Mucosa of descending colon (tissue), 3 donors: ENCODE measurements around the gene ANK3. TPM values are rescaled to one million over a fixed set of nuclear protein-coding genes. Genes with fewer than 3 reads are reported as not detected.
A peak's percentile ranks its signal among the peaks of the same experiment; 100 is the strongest.

Experiments used
- ATAC-seq: fragments of 200-7000 bp; cut with Tn5 transposase; one replicate; pipeline ENCODE4 v1.9.1; 2020; ENCODE audit warnings: mild to moderate bottlenecking, moderate library complexity
- DNase-seq, 3 donors: peaks; one replicate each; pipeline ENCODE4 v3.0.0-alpha.2; 2020
- H3K36me3 ChIP-seq: fragments of 200-600 bp; one replicate; pipeline ENCODE4 v1.8.0; 2021; ENCODE audit warnings: low read depth, mild to moderate bottlenecking
- H3K4me1 ChIP-seq: fragments of 200-600 bp; one replicate; pipeline ENCODE4 v1.8.0; 2021; ENCODE audit warnings: low read depth, mild to moderate bottlenecking
- H3K4me3 ChIP-seq: fragments of 200-600 bp; one replicate; pipeline ENCODE4 v1.8.0; 2021; ENCODE audit warnings: mild to moderate bottlenecking
- H3K9me3 ChIP-seq: fragments of 200-600 bp; one replicate; pipeline ENCODE4 v1.8.0; 2021; ENCODE audit warnings: mild to moderate bottlenecking
- intact Hi-C, 2 donors: fragments of 100-400 bp; cut with DNase I in 1 of 2; cut with micrococcal nuclease in 1 of 2; formaldehyde crosslinking; loops; one replicate each; pipeline versions ENCODE4 v1.11.0 to v1.11.1; 2022; cut with DNase I, micrococcal nuclease
- total RNA-seq, 3 donors: library from RNA; stranded (reverse); fragmentation: NEBNext Ultra II Directional in 2 of 3; extraction: Animal tissue kit (Norgen Biotek cat#: 25700) in 2 of 3; gene quantifications; one replicate each; pipeline versions ENCODE4 v1.2.1 to v1.2.4, GENCODE V29; 2021 to 2023
- TF ChIP-seq, protein P1 (sequence below): fragments of 200-600 bp; IDR thresholded peaks from one replicate; pipeline ENCODE4 v1.8.0; 2022; ENCODE audit warnings: antibody characterized with exemption, mild to moderate bottlenecking
- donor health status: DM: no; HTN: no; CAD: no; lungs with moderate emphysema.
- donor health status: DM: no; HTN: no; CAD: no.
- donor health status: DM: no; HTN: yes; CAD: no.

ANK3 gene
- total RNA-seq, 3 donors from 2014 or later: 67.7 to 145 (median 74.0) TPM

DNA sequence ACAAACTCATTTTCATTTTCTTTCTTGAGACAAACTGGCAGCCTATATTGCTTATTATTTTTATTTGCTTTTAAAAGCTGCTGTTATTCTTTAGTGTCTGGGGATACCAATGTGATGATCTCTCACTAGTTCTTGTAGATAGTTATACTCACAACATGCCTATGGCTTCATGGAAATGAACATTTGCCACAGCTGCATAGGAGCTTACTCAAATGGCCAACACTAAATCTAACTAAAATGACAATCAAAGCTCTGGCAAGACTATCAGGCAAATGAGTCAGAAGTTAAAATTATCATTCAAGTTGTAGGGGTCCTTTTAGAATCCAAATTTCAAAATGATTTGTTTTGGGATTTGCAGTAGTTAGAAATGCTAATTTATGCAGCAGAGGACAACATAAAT is 225.9 kb downstream of the ANK3 start:
- intact Hi-C loops: no loop called here
- no peak for ATAC-seq
- no peaks in the 10 kb centered on the region for H3K4me1 ChIP-seq

DNA sequence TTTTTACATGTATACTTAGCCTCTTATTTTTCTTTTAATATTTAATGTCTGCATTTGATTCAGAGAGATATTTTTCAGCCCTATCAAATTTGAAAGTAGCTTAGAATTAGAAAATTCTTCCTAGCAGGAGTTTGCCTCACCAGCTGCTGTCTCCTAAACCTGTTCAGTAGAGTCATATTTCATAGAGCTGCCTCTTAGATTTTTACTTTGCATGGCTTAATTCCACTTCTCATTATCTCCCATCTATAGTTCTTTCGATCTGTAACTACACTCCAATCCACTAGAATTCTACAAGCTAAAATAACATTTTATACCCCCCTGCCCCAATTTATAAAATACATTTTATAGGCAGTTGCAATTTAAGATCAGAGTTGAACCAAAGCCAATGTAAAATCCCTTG is 227.0 kb downstream of the ANK3 start:
- ATAC-seq: no peak
- TF ChIP-seq, protein P1, sequence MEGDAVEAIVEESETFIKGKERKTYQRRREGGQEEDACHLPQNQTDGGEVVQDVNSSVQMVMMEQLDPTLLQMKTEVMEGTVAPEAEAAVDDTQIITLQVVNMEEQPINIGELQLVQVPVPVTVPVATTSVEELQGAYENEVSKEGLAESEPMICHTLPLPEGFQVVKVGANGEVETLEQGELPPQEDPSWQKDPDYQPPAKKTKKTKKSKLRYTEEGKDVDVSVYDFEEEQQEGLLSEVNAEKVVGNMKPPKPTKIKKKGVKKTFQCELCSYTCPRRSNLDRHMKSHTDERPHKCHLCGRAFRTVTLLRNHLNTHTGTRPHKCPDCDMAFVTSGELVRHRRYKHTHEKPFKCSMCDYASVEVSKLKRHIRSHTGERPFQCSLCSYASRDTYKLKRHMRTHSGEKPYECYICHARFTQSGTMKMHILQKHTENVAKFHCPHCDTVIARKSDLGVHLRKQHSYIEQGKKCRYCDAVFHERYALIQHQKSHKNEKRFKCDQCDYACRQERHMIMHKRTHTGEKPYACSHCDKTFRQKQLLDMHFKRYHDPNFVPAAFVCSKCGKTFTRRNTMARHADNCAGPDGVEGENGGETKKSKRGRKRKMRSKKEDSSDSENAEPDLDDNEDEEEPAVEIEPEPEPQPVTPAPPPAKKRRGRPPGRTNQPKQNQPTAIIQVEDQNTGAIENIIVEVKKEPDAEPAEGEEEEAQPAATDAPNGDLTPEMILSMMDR: no peak
- no peaks in the 10 kb centered on the region for H3K4me1 ChIP-seq
- DNase-seq: no peak
- intact Hi-C loops: no loop called here
- no peaks in the 10 kb centered on the region for H3K36me3 ChIP-seq
- no peak overlapping the region for H3K4me3 ChIP-seq
- no peaks in the 10 kb centered on the region for H3K9me3 ChIP-seq

More for the DNA sequence above, 225.9 kb downstream of the ANK3 start:
- TF ChIP-seq, protein P1: no peak
- no peaks in the 10 kb centered on the region for H3K36me3 ChIP-seq
- H3K9me3 ChIP-seq: no peaks in the 10 kb centered on the region
- no peak for DNase-seq
- no peak overlapping the region for H3K4me3 ChIP-seq

DNA sequence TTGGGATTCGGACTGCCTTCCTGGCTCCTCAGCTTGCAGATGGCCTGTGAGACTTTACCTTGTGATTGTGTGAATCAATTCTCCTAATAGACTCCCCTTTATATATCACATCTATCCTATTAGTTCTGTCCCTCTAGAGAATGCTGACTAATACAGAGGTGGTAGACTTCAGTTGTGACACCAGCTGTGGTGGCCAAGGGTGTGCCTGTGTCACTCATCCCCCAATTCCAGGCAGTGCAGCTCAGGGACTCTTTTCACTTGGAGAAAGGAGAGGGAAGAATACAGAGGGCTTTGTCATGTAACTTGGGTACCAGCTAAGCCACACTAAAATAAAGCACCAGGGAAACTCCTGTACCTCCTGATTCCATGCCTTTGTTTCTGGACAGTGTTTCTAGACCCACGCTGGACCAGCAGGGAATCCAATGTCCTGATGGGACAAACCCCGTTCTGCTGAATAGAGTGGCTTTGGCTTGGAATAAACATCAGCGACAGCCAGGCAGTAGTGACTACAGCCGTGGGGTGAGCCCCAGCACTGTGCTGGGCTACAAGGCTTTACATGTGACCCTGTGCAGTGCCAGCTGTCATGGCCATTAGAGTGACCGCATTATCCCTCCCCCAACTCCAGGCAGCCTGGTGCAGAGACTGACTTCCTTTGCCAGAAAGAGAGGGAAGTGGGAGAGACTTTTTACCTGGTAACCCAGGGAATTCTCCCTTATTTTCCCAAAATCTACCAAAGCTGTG is 233.6 kb downstream of the ANK3 start:
- H3K4me1 ChIP-seq: no peaks in the 10 kb centered on the region
- TF ChIP-seq, protein P1: no peak
- intact Hi-C loops: no loop called here
- ATAC-seq (no peak), DNase-seq (no peak)
- no peak overlapping the region for H3K4me3 ChIP-seq
- H3K36me3 ChIP-seq: no peaks in the 10 kb centered on the region
- no peaks in the 10 kb centered on the region for H3K9me3 ChIP-seq

DNA sequence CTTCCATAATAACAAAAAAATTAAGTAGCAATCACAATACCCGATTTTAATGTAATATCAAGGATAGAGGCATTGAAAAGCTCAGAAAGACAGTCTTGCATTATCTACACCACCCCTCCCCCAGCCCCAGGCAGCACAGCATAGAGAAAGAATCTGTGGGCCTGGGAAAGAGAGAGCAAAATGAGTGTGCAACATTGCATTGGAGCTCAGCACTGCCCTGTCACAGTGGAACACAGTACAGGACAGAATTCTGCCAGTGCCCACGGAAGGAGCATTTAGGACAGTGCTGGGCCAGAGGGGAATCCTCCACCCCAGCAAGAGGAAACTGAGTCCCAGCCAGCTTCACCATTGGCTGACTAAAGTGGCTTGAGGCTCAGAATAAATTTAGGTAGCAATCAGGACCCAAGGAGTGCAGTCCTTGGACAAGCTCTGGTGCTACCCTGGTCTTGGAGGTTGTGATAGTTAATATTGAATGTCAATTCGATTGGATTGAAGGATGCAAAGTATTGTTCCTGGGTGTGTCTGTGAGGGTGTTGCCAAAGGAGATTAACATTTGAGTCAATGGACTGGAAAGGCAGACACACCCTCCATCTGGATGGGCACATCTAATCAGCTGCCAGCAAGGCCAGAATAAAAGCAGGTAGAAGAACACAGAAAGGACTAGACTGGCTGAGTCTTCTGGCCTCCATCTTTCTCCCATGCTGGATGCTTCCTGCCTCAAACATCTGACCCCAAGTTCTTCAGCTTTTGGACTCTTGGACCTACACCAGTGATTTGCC is 234.4 kb downstream of the ANK3 start:
- peak; percentile 54 for ATAC-seq
- intact Hi-C loops: no loop called here
- Histone ChIP-seq H3K9me3 (no peaks in the 10 kb centered on the region), H3K4me3 (no peak overlapping the region), H3K4me1 (no peaks in the 10 kb centered on the region), H3K36me3 (no peaks in the 10 kb centered on the region)
- peak in 1 of 3 donors; percentile 30 for DNase-seq
- TF ChIP-seq, protein P1: no peak

DNA sequence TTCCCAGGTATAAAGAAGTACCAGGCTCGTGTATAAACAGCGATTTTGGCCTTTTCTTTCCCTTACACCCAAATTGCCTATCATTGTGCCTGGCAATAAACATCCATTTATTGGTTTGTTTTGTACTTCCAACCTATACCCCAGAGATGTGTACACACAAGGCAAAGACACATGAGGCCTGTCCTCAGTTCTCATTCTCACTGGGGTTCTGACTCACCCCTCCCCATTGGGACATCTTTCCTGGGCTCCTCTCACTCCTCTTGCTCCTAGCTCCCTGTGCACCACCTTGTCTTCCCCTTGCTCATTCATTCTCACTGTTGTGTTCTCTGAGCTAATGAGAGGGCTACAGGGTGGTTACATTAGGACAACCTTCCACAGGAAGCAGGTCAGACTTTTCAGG is 240.7 kb downstream of the ANK3 start:
- TF ChIP-seq, protein P1: no peak
- H3K36me3 ChIP-seq: no peaks in the 10 kb centered on the region
- peak; percentile 90 for ATAC-seq
- no peak overlapping the region for H3K4me3 ChIP-seq
- intact Hi-C loops: no loop called here
- DNase-seq: peak in 1 of 3 donors; percentile 27
- peaks cover 16% of the 10 kb centered on the region for H3K4me1 ChIP-seq
- no peaks in the 10 kb centered on the region for H3K9me3 ChIP-seq
